Activated T-helper 1 cell treated with anti-CD3 and anti-CD28 coated beads, Interleukin-12 subunit alpha, Interleukin-12 subunit beta, Interleukin-2, Interleukin-4 antibody, amounts not matched to agents 30 ng/mL and 10 ng/mL and 1 ng/mL, durations not matched to agents 14 hours and 24 hours and 36 hours (primary cell): Measurements from ENCODE around the gene ZNF138. TPM values are rescaled to one million over a fixed set of nuclear protein-coding genes. Genes with fewer than 3 reads are reported as not detected.
"Not testable (repeated sequence)": the region's sequence is repeated elsewhere in the genome, so short reads cannot be mapped to it uniquely, and the experiment has no call there.

Experiments used
- DNase-seq: peaks from one replicate; pipeline ENCODE4 v3.0.0; 2021; ENCODE audit warnings: low spot score
- H3K27ac Mint-ChIP-seq: one replicate; pipeline ENCODE4 v1.8.0; 2021; ENCODE audit warnings: mild to moderate bottlenecking, mixed read lengths
- H3K27me3 Mint-ChIP-seq: one replicate; pipeline ENCODE4 v1.8.0; 2022; ENCODE audit warnings: mild to moderate bottlenecking, moderate library complexity, mixed read lengths; ENCODE audit not compliant: insufficient read depth
- H3K36me3 Mint-ChIP-seq: one replicate; pipeline ENCODE4 v1.8.0; 2021; ENCODE audit warnings: low read depth, mixed read lengths
- H3K4me1 Mint-ChIP-seq: one replicate; pipeline ENCODE4 v1.8.0; 2021; ENCODE audit warnings: low read depth, mixed read lengths
- H3K4me3 Mint-ChIP-seq: one replicate; pipeline ENCODE4 v1.8.0; 2021; ENCODE audit warnings: mild to moderate bottlenecking, moderate library complexity, mixed read lengths
- H3K9me3 Mint-ChIP-seq: one replicate; pipeline ENCODE4 v1.8.0; 2021; ENCODE audit warnings: mixed read lengths
- intact Hi-C: fragments of 100-400 bp; cut with micrococcal nuclease; formaldehyde crosslinking; loops from one replicate; pipeline ENCODE4 v1.15.1; 2024
- total RNA-seq: library from RNA; stranded (reverse); gene quantifications from 2 replicates; pipeline ENCODE4 v1.2.3, GENCODE V29; 2022

The ZNF138 gene
- total RNA-seq, 1 donor from 2014 or later, result 7.7 TPM

DNA sequence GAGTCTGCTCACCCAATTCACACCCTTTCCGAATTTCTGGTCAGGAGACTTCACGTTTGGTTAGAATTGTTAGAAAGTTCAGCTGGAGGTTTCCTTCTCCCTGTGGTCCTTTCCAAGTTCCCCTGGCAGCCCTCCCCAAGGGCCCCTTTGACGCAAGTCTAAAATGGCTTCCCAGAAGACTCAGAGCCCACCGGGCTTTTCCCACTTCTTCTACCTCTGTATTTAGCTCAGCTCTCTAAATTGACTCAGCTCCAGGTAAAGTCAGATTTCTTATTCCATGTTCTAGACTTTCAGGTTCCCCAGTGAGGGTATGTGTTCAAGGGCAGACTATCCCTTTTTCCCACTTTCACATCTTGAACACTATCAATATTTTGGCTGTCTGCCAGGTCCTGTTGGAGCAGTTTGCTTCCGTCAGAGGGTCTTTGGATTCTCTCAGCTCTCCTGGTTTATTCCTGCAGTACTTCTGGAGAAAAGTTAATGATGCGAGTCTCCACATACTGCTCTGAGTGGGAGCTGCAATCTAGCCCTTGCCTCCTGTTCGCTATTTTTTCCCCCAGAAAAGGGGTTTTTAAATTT is 55.8 kb downstream of the ZNF138 start:
- Mint-ChIP-seq H3K4me1 (no peaks in the 10 kb centered on the region), H3K9me3 (peaks cover 31% of the 10 kb centered on the region), H3K36me3 (no peaks in the 10 kb centered on the region), H3K27me3 (no peaks in the 10 kb centered on the region), H3K27ac (no peak overlapping the region), H3K4me3 (no peak overlapping the region)
- intact Hi-C loops, result no loop called here
- DNase-seq, result no peak

- intact Hi-C loops, result no loop called here
- no peaks in the 10 kb centered on the region for H3K36me3 Mint-ChIP-seq
These were observed 59.5 kb downstream of the ZNF138 start for GRCh38 chr7:64853679-64854078.

DNA sequence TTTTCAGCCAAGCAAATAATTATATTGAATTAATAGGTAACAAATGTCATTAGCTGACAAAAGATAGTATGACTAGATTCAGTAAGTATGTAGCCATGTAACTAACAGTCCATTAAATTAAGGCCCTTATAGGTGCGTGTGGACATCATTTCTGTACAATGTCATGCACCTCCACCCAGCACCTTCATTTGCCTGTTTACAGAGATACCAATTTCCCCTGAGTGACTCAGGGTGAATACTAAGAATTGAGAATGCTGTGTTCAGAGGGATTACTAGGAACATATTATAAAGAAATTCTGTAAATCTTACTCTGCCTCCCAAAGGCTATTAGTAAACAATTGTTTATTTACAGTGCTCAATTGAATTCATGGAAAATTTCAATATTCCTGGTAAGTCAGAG is 60.7 kb downstream of the ZNF138 start:
- H3K9me3 Mint-ChIP-seq, result peaks cover 4% of the 10 kb centered on the region
- no peaks in the 10 kb centered on the region for H3K4me1 Mint-ChIP-seq
- no peaks in the 10 kb centered on the region for H3K27me3 Mint-ChIP-seq
- no peak overlapping the region for H3K4me3 Mint-ChIP-seq
- intact Hi-C loops, result no loop called here
- no peak for DNase-seq
- no peaks in the 10 kb centered on the region for H3K36me3 Mint-ChIP-seq
- no peak overlapping the region for H3K27ac Mint-ChIP-seq

More at GRCh38 chr7:64853679-64854078, 59.5 kb downstream of the ZNF138 start:
- Mint-ChIP-seq H3K9me3 (peaks cover 4% of the 10 kb centered on the region), H3K27me3 (no peaks in the 10 kb centered on the region), H3K27ac (no peak overlapping the region), H3K4me3 (no peak overlapping the region), H3K4me1 (no peaks in the 10 kb centered on the region)
- DNase-seq, result no peak

- no peaks in the 10 kb centered on the region for H3K4me1 Mint-ChIP-seq
- no peak overlapping the region for H3K4me3 Mint-ChIP-seq
- H3K36me3 Mint-ChIP-seq, result peaks cover 2% of the 10 kb centered on the region
- H3K9me3 Mint-ChIP-seq, result no peaks in the 10 kb centered on the region
- no peak for DNase-seq
- no peaks in the 10 kb centered on the region for H3K27me3 Mint-ChIP-seq
- intact Hi-C loops, result no loop called here
- H3K27ac Mint-ChIP-seq, result no peak overlapping the region
These were observed 68.8 kb downstream of the ZNF138 start for GRCh38 chr7:64863021-64863420.

- DNase-seq, H3K4me1 Mint-ChIP-seq, H3K4me3 Mint-ChIP-seq, H3K9me3 Mint-ChIP-seq, H3K36me3 Mint-ChIP-seq, H3K27me3 Mint-ChIP-seq, intact Hi-C loops, H3K27ac Mint-ChIP-seq: not testable (repeated sequence)
These were observed 69.3 kb downstream of the ZNF138 start for GRCh38 chr7:64863530-64863929.

- intact Hi-C loops, result no loop called here
- Mint-ChIP-seq H3K27ac (no peak overlapping the region), H3K4me1 (no peaks in the 10 kb centered on the region), H3K4me3 (no peak overlapping the region), H3K9me3 (peaks cover 5% of the 10 kb centered on the region), H3K36me3 (peaks cover 2% of the 10 kb centered on the region), H3K27me3 (no peaks in the 10 kb centered on the region)
- DNase-seq, result no peak
These were observed 69.7 kb downstream of the ZNF138 start for GRCh38 chr7:64863969-64864368.

- H3K4me3 Mint-ChIP-seq, result no peak overlapping the region
- H3K27ac Mint-ChIP-seq, result no peak overlapping the region
- H3K4me1 Mint-ChIP-seq, result no peaks in the 10 kb centered on the region
- DNase-seq, result no peak
- peaks cover 22% of the 10 kb centered on the region for H3K9me3 Mint-ChIP-seq
- no peaks in the 10 kb centered on the region for H3K27me3 Mint-ChIP-seq
- peaks cover 2% of the 10 kb centered on the region for H3K36me3 Mint-ChIP-seq
- intact Hi-C loops, result no loop called here
These were observed 73.7 kb downstream of the ZNF138 start for GRCh38 chr7:64867863-64868440.

DNA sequence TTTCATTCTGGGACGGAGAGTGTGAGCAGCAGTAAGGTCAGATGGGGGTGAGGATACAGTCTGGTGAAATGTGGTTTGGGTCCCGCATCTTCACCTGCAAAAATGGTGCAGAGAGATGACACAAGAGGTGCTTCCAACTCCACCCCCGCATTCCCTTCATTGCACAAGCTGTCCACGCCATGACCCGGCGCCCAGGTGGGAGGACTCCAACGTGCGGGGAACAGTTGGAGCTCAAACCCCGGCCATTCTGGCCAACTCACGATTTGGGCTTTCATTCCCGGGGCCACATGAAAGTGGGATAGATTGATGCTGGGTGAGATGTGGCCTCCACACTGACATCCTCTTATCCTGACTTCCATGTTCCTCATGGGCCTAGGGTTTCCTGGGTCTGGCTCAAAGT is 74.3 kb downstream of the ZNF138 start:
- no peaks in the 10 kb centered on the region for H3K4me1 Mint-ChIP-seq
- intact Hi-C loops, result no loop called here
- peaks cover 23% of the 10 kb centered on the region for H3K9me3 Mint-ChIP-seq
- no peak overlapping the region for H3K27ac Mint-ChIP-seq
- H3K36me3 Mint-ChIP-seq, result peaks cover 2% of the 10 kb centered on the region
- no peaks in the 10 kb centered on the region for H3K27me3 Mint-ChIP-seq
- DNase-seq, result no peak
- no peak overlapping the region for H3K4me3 Mint-ChIP-seq

- Mint-ChIP-seq H3K27me3 (no peaks in the 10 kb centered on the region), H3K27ac (no peak overlapping the region), H3K9me3 (peaks cover 29% of the 10 kb centered on the region), H3K36me3 (peaks cover 2% of the 10 kb centered on the region), H3K4me3 (no peak overlapping the region), H3K4me1 (no peaks in the 10 kb centered on the region)
- DNase-seq, result no peak
- intact Hi-C loops, result no loop called here
These were observed 75.0 kb downstream of the ZNF138 start for GRCh38 chr7:64869121-64869725.

GRCh38 chr7:64869912-64870562 is 75.8 kb downstream of the ZNF138 start:
- peaks cover 29% of the 10 kb centered on the region for H3K9me3 Mint-ChIP-seq
- no peak overlapping the region for H3K27ac Mint-ChIP-seq
- intact Hi-C loops, result no loop called here
- no peaks in the 10 kb centered on the region for H3K4me1 Mint-ChIP-seq
- no peaks in the 10 kb centered on the region for H3K27me3 Mint-ChIP-seq
- DNase-seq, result no peak
- no peak overlapping the region for H3K4me3 Mint-ChIP-seq
- H3K36me3 Mint-ChIP-seq, result peaks cover 2% of the 10 kb centered on the region

DNA sequence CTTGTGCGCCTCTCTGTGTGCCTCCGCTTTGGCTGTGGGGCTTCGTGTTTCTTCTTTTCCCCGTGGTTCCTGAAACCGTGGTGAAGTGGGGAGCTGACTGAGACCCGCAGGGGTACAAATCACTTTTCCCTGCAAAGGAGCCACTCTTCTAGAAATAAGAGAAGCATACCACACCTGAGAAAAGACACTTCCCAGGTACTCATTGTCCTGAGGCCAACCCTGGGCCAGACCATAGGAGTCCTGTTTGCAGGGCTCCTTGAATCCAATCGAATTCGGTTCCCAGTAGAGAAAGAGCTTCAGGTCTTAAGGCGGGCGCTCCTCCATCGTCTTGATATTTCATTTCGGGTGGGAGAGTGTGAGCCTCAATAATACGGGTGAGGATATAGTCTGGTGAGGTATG is 76.4 kb downstream of the ZNF138 start:
- no peaks in the 10 kb centered on the region for H3K27me3 Mint-ChIP-seq
- intact Hi-C loops, result no loop called here
- peaks cover 33% of the 10 kb centered on the region for H3K9me3 Mint-ChIP-seq
- no peak overlapping the region for H3K27ac Mint-ChIP-seq
- H3K4me1 Mint-ChIP-seq, result no peaks in the 10 kb centered on the region
- no peak overlapping the region for H3K4me3 Mint-ChIP-seq
- H3K36me3 Mint-ChIP-seq, result peaks cover 2% of the 10 kb centered on the region
- no peak for DNase-seq

DNA sequence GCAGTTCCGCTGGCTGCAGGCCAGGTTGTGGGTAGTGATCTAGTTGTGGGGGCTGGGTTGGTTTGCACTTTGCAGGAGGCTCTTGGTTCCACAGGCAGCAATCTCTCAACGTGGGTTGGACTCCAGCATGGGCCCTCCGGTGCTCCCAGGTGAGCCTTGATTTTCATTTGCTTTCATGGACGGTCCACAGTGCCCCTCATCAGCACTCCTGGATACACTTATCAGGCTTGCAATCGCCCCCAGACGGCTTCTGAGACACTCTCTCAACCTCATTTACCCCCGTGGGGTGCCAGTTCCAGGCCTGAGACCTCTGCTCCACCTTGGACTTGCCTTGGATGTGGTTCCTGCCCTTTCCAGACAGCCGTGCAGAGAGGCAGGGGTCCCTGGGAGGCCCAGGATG is 77.5 kb downstream of the ZNF138 start:
- Mint-ChIP-seq H3K27ac (no peak overlapping the region), H3K36me3 (no peaks in the 10 kb centered on the region), H3K9me3 (peaks cover 33% of the 10 kb centered on the region), H3K4me1 (no peaks in the 10 kb centered on the region), H3K27me3 (no peaks in the 10 kb centered on the region), H3K4me3 (no peak overlapping the region)
- intact Hi-C loops, result no loop called here
- no peak for DNase-seq

GRCh38 chr7:64872351-64873154 is 78.3 kb downstream of the ZNF138 start:
- no peak for DNase-seq
- no peak overlapping the region for H3K27ac Mint-ChIP-seq
- H3K9me3 Mint-ChIP-seq, result peaks cover 33% of the 10 kb centered on the region
- intact Hi-C loops, result no loop called here
- H3K4me3 Mint-ChIP-seq, result no peak overlapping the region
- no peaks in the 10 kb centered on the region for H3K4me1 Mint-ChIP-seq
- no peaks in the 10 kb centered on the region for H3K27me3 Mint-ChIP-seq
- no peaks in the 10 kb centered on the region for H3K36me3 Mint-ChIP-seq
